GM06990 (cell line): Measurements from ENCODE around the gene EYS.
"Not testable (repeated sequence)": the region's sequence is repeated elsewhere in the genome, so short reads cannot be mapped to it uniquely, and the experiment has no call there.

Experiments
- DNase-seq: peaks from one replicate; pipeline ENCODE4 v3.0.0-alpha.2; 2011; ENCODE audit not compliant: insufficient read length; ENCODE audit errors: extremely low read depth
- H3K27me3 ChIP-seq: replicated peaks from 2 replicates; pipeline ENCODE4 v1.6.0; 2011; ENCODE audit warnings: low read length; ENCODE audit not compliant: control insufficient read depth, insufficient read depth
- H3K36me3 ChIP-seq: 2 replicates; pipeline ENCODE4 v1.5.1; 2011; ENCODE audit warnings: low read length; ENCODE audit not compliant: control insufficient read depth, insufficient read depth
- H3K4me3 ChIP-seq: replicated peaks from 2 replicates; pipeline ENCODE4 v1.5.1; 2011; ENCODE audit warnings: low read depth, mild to moderate bottlenecking, control low read depth, low read length
- TF ChIP-seq, protein P1 (sequence below): IDR thresholded peaks from 2 replicates; pipeline ENCODE4 v1.5.1; 2011; ENCODE audit warnings: low read length, control low read depth, mild to moderate bottlenecking, inconsistent platforms; ENCODE audit not compliant: insufficient read depth, poor library complexity, severe bottlenecking

The EYS gene

DNA sequence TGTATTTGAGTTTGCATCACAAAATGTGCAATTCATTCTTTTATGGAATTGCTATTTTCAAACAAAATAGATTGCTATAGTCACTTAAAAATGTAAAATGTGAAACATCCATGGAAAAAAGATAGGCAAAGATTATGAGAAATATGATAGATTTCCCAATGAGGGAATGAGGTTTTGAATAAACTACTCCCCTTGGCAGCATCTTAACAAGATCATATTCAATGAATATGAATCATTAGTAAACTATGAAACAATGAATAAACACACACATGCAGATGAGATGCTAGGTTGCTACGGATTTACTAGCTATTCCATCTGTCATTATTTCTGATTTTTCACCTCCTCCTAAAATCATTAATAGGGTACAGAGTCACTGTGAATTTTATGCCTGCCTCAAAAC, 1669.6 kb downstream of the EYS start:
- no peak for DNase-seq
- no peak overlapping the region for H3K4me3 ChIP-seq
- TF ChIP-seq, protein P1, sequence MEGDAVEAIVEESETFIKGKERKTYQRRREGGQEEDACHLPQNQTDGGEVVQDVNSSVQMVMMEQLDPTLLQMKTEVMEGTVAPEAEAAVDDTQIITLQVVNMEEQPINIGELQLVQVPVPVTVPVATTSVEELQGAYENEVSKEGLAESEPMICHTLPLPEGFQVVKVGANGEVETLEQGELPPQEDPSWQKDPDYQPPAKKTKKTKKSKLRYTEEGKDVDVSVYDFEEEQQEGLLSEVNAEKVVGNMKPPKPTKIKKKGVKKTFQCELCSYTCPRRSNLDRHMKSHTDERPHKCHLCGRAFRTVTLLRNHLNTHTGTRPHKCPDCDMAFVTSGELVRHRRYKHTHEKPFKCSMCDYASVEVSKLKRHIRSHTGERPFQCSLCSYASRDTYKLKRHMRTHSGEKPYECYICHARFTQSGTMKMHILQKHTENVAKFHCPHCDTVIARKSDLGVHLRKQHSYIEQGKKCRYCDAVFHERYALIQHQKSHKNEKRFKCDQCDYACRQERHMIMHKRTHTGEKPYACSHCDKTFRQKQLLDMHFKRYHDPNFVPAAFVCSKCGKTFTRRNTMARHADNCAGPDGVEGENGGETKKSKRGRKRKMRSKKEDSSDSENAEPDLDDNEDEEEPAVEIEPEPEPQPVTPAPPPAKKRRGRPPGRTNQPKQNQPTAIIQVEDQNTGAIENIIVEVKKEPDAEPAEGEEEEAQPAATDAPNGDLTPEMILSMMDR: no peak
- no peaks in the 10 kb centered on the region for H3K36me3 ChIP-seq
- no peaks in the 10 kb centered on the region for H3K27me3 ChIP-seq

DNA sequence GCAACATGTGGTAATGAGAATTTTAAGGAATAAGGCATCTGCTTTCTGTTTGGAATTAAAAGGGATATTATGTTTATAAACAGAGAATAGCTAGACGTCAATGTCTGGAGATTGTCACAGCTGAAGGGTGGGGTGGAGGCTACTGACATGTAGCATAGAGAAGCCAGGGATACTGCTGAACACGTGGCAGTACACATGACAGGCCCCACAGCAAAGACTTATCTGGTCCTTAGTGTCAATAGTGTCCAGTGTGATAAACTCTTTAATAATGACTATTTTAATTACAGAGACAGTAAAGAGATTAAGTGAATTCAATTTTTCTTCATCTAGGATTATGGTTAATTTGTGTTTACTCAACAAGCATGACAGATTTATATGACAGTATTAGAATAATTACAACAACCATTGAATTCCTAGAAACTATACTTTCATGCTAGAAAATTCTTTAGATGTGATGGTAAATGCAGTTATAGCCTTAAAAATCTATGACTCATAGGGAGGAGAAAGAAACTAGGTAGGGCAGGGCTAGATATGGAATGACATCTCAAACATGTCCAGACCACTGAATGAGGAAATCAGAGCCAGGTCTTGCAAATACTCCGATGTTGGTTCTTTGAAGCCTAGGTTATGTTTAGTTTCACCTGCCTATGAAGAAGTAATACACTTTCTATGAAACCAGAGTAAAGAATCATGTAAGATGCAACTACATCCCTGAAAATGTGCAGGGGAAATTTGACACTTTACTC, 1671.9 kb downstream of the EYS start:
- no peaks in the 10 kb centered on the region for H3K27me3 ChIP-seq
- no peak for DNase-seq
- no peaks in the 10 kb centered on the region for H3K36me3 ChIP-seq
- TF ChIP-seq, protein P1: no peak
- no peak overlapping the region for H3K4me3 ChIP-seq

DNA sequence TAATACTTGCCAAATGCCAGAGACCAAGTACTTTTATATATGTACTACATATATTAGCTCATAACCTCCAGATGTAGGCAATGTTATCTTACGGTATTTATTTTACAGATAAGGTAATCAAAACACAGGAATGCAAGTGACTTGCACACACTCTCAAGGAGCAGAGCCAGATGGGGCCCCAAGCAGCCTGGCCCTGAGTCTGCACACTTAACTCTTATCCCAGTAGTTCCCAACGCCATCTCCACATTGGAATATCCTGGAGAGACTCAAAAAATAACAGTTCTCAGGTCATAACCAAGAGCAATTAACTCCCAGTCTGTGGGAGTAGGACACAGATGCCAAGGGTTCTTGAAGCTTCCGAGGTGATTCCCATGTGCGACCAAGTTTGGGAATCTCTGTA, 1672.7 kb downstream of the EYS start:
- Histone ChIP-seq H3K36me3 (no peaks in the 10 kb centered on the region), H3K4me3 (no peak overlapping the region), H3K27me3 (no peaks in the 10 kb centered on the region)
- DNase-seq: no peak
- TF ChIP-seq, protein P1: no peak

DNA sequence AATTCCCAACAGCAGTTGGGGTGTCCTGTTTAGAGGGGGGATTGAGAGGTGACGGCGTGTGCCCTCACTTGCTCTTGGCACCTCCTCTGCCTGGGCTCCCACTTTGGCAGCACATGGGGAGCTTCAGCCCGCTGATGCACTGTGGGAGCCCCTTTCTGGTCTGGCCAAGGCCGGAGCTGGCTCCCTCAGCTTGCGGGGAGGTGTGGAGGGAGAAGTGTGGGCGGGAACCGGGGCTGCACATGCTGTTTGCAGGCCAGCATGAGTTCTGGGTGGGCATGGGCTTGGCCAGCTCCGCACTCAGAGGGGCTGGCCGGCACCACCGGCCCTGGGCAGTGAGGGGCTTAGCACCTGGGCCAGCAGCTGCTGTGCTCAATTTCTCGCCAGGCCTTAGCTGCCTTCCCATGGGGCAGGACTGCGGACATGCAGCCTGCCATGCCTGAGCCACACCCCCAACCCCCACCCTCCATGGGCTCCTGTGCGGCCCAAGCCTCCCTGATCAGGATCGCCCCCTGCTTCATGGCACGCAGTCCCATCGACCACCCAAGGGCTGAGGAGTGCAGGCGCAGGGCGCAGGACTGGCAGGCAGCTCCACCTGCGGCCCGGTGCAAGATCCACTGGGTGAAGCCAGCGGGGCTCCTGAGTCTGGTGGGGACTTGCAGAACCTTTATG, 1675.9 kb downstream of the EYS start:
- not testable (repeated sequence) for H3K36me3 ChIP-seq, H3K27me3 ChIP-seq, DNase-seq, H3K4me3 ChIP-seq

DNA sequence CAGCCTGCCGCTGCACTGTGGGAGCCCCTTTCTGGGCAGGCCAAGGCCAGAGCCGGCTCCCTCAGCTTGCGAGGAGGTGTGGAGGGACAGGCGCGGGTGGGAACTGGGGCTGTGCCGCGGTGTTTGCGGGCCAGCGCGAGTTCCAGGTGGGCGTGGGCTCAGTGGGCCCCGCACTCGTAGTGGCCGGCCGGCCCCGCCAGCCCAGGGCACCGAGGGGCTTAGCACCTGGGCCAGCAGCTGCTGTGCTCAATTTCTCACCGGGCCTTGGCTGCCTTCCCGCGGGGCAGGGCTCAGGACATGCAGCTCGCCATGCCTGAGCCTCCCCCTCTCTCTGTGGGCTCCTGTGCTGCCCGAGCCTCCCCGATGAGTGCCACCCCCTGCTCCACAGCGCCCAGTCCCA, 1683.3 kb downstream of the EYS start:
- no peak for DNase-seq
- TF ChIP-seq, protein P1: no peak
- Histone ChIP-seq H3K27me3 (no peaks in the 10 kb centered on the region), H3K36me3 (no peaks in the 10 kb centered on the region), H3K4me3 (no peak overlapping the region)

DNA sequence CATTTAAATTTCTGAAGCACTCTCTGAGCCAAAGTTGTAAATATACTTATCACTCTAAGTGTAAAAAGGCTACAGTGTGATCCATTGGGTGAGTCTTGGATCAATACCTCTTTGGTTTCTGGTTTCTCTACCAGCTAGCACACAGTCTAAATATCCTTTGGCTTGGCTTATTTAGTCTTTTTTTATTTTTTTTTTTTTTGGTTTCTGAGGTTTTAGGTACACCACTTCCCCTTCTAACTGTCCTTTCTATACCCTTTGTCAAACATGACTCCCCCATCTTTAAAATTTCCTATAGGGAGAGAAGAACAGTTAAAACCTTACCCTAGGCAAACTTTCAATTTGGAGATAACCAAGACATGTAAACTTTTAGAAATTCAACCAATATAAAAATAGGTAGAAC, 1692.4 kb downstream of the EYS start:
- DNase-seq: no peak
- TF ChIP-seq, protein P1: no peak
- Histone ChIP-seq H3K27me3 (no peaks in the 10 kb centered on the region), H3K36me3 (no peaks in the 10 kb centered on the region), H3K4me3 (no peak overlapping the region)
